DMS53 treated with DMSO at 0.1 percent for 48 hours (cell line): Measurements from ENCODE around the gene HPN.

Experiments used
- DNase-seq: peaks from one replicate; lab custom pipeline; 2025; ENCODE audit not compliant: unreplicated experiment; lab: John Stamatoyannopoulos, UW

The HPN gene

DNA sequence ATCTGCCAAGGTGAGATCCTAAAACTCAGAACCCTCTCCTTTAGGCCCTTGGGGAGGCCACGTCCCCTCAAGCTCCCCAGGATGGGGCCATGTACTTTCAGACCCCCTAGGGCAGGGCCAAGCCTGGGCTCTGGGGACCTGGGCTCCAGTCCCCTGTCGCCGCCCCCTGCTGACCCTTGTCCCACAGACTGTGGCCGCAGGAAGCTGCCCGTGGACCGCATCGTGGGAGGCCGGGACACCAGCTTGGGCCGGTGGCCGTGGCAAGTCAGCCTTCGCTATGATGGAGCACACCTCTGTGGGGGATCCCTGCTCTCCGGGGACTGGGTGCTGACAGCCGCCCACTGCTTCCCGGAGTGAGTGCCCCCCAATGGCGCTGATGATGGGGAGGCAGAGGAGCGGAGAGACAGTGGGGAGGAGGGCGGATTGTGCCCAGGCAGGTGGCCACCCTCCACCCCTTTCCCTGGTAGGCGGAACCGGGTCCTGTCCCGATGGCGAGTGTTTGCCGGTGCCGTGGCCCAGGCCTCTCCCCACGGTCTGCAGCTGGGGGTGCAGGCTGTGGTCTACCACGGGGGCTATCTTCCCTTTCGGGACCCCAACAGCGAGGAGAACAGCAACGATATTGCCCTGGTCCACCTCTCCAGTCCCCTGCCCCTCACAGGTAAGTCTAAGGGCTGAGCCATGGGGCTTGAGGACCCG, 18.8 kb downstream of the HPN start:
- no peak for DNase-seq

DNA sequence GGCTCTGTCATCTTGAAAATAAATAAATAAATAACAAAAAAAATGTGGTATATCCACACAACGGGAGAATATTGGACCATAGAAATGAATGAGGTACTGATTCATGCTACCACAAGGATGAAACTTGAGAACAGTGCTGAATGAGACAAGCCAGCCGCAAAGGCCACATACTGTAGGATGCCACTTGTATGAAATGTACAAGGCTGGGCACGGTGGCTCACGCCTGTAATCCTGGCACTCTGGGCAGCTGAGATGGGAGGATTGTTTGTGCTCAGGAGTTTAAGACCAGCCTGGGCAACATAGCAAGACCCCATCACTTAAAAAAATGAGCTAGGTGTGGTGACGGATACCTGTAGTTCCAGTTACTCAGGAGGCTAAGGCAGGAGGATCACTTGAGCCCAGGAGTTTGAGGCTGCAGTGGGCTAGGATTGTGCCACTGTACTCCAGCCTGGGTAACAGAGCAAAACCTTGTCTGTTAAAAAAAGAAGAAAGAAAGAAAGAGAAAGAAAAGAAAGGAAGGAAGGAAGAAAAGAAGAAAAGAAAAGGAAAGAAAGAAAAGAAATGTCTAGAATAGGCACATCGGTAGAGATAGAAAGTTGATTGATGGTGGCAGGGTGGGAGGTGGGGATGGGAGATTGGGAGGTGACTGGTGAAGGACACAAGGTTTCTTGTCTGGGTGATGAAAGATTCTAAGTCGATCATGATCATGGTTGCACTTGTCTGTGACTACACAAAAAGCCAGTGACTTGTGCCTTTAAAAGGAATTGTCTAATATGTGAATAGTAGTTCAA, 20.3 kb downstream of the HPN start:
- no peak for DNase-seq

DNA sequence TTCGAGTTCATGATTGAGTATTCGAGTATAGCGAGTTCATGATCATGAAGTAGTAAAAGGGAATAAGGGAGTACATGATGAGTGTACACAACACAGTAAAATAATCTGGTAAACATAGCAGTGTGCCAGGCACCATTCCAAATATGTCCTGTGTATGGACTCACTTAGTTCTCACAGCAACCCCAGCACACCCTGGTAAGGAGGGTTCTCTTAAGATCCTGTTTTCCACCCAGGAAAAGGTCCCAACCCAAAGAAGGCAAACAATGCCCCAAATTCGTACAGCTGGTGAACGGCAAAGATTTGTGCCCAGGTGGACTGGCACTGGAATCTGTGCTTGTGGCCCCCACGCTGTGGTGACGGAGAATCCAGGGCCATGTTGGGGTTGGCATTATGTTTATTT, 21.4 kb downstream of the HPN start:
- DNase-seq: no peak

DNA sequence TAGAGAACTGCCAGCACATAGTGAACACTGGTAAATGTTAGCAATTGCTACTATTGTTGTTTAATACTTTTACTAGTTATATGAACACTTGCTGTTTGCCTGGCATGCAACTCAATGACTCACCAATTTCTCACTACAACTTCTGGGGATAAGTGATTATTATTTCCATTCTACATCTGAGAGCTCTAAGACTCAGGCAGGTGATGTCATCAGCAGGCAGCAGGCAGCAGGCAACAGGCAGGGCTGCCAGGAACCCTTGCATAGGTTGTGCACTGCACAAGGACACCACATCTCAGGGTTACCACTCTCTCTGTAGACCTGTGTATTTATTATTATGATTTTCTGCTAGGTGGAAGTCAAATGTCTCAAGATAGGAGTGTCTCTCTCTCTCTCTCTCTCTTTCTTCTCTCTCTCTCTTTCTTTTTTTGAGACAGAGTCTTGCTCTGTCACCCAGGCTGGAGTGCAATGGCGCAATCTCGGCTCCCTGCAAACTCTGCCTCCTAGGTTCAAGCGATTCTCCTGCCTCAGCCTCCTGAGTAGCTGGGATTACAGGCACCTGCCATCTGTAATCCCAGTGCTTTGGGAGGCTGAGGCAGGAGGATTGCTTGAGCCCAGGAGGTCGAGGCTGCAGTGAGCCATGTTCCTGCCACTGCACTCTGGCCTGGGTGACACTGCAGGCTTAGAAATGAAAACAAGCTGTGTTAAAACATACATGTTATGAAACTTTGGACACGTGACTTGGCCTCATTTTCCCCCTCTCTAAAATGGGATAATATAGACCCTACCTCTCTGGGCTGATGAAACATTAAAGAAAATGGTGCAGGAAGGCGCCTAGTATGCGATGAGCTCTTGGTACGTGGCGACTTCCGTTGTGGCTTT, 22.7 kb downstream of the HPN start:
- peak; percentile 27 for DNase-seq

DNA sequence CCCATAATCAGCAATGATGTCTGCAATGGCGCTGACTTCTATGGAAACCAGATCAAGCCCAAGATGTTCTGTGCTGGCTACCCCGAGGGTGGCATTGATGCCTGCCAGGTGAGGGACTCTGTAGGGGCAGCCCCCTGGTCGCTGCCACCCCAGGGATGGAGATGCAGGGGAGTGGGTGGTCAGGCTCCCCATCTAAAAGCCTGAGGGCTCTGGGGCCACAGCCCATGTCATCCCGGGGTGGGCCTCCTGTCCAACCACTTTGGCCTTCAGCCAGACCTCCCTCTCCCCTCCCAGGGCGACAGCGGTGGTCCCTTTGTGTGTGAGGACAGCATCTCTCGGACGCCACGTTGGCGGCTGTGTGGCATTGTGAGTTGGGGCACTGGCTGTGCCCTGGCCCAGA, 24.1 kb downstream of the HPN start:
- no peak for DNase-seq

DNA sequence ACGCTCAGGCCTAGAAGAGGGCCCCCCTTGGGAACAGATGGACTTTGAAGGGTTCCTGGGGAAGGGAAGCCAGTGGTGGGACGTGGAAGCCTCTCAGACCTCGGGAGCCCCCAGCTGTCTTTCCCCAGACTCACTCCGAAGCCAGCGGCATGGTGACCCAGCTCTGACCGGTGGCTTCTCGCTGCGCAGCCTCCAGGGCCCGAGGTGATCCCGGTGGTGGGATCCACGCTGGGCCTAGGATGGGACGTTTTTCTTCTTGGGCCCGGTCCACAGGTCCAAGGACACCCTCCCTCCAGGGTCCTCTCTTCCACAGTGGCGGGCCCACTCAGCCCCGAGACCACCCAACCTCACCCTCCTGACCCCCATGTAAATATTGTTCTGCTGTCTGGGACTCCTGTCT, 24.6 kb downstream of the HPN start:
- no peak for DNase-seq

DNA sequence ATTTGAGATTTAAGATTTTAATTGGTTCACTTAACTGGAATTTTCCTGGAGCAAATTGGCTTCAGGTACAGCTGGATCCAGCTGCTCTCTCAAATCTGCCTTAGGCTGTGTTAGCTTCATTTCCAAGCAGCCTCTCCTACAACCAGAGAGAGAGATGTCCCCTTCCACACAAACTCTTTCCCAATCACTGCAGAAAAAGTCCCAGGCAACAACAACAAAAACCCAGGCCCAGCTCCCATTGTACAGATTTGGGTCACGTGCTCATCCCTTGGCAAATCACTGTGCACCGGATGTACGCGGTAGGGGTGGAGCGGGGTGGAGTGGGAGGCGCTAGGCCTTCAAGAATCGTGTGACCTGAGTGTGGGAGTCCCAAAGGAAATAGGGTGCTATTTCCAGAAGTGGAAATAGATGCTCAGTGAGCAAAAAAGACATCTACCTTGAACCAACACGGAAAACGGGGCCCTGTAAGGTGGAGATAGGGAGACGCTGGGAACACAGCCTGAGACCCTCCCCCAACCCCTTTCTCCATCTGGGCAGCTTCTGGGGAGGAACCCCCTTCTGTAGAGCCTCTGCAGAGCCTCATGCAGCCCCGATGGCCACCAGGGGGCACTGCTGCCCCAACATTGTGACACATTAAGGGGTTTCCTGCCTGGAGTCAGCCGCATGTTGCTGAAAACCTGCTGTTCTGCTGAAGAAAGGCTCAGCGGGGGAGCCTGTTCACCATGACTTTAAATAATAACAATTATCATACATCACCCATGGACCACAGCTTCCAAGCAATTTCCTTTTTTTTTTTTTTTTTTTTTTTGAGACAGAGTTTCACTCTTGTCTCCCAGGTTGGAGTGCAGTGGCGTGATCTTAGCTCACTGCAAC, 25.4 kb downstream of the HPN start:
- peak; percentile 68 for DNase-seq

DNA sequence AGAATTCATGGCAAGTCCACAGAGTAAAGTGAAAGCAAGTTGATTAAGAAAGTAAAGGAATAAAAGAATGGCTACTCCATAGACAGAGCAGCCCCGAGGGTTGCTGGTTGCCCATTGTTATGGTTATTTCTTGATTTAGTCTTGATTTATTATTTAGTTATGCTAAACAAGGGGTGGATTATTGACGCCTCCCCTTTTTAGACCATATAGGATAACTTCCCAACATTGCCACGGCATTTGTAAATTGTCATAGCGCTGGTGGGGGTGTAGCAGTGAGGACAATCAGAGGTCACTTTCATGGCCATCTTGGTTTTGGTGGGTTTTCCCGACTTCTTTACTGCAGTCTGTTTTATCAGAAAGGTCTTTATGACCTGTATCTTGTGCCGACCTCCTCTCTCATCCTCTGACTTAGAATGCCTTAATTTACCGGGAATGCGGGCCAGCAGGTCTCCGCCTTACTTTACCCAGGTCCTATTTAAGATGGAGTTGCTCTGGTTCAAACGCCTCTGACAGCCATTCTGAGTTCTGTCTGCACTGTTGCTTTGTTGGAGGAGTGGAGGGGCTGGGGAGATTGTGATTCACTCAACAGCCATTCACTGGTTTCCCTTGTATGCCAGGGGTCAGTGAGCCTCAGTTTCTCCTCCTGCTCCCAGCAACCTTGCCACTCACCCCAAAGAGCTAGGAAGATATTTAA, 27.6 kb downstream of the HPN start:
- no peak for DNase-seq

DNA sequence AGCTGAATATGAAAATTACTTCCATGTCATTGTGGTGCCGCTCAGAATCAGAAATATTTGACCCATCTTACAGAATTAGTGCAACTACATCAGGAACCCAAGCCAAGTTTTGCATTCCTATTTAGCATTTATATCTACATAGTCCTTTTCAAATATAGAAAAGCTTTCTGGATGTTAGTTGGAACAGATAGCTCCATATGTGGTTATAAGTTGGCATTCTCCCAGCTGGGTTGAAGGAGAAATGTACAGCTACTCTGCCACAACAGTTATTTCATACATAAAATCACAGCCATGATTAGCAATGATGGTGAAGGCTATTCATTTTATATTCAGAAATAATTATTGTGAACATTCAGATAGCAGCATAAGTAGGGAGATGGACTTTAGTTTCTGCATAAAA, 28.2 kb downstream of the HPN start:
- DNase-seq: no peak

DNA sequence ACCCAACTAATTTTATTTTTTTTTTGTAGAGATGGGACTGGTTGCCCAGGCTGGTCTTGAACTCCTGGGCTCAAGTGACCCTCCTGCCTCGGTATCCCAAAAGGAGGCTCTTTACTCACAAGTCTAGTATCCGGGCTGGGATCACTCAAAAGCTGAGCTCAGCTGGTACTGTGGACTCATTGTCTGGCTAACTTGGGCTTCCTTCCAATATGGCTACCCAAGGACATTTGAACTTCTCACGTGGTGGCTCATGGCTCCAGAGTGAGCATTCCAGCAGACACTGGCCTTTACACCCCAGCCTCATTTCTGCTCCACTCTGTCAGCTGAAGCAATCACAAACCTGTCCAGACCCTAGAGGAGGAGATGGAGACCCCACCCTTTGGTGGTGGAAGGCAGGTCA, 28.9 kb downstream of the HPN start:
- DNase-seq: no peak

DNA sequence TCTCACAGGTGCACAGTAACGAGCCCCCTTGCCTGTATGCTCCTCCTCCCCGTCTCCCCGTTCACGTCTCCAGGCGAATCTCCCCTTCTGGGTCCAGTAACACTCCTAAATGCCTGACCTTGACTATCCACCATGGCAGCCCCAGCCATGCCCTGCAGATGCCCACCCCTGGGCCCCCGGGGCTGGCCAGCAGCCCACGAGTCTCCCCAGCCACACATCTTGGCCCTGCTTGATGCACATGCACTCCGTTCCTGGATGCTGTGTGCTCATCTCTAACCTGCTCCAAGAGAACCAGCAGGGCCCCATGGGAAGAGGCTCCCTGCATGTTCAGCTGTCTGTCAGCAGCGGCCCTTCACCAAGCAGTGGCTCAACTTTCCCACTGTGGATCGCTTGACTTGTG, 32.0 kb downstream of the HPN start:
- DNase-seq: no peak

DNA sequence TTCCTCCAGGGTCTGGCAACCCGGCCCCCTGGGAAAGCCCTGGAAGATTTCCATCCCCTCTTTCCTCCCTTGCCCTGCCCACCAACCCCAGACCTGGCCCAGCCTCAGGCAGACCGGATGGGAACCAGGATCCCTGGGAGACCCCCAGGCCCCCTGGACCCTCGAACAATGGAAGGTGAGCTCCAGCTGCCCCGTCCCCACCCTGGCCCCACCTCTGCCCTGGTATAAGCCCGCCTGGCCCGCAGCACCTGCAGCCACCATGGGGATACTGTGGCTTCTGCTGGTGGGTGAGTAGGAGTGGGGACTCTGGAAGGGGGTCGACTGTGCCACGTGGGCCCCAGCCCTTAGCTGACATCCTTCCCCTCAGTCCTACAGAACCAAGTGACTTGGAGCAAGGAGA, 32.4 kb downstream of the HPN start:
- DNase-seq: no peak

DNA sequence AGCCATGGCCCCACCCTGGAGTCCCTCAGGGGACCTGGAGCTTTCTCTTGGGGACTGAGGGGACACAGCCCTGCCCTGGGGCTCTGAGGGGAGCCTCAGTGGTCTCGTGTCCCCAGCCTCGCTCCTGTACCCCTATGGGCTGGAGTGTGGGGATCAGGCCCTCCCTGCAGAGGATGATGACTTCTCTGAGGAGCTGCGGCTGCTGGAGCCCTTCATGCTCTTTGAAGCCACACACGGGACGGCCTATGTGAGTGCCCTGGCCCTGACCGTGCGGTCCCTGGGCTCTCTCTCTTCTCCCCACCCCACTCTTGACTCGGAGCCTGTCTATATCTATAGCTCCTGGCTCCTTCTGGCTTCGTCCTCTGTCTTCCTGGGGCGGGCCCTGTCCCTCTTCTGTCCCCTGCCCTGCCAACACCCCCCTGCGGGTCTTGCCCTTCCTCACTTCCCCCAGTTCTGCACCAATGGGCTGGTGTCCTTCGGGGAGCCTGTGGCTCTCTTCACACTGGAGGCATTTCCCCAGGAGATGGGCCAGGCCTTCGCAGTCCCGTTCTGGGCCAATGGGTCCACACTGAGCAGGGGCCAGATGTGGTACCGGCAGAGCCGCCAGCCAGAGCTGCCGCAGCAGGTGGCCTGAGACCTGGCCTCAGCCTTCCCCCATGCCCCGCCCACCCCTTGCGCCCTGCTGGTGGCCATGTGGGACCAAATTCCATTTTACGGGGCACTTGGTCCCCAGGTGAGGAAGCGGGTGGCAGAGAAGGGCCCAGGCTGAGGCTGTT, 33.1 kb downstream of the HPN start:
- DNase-seq: no peak

DNA sequence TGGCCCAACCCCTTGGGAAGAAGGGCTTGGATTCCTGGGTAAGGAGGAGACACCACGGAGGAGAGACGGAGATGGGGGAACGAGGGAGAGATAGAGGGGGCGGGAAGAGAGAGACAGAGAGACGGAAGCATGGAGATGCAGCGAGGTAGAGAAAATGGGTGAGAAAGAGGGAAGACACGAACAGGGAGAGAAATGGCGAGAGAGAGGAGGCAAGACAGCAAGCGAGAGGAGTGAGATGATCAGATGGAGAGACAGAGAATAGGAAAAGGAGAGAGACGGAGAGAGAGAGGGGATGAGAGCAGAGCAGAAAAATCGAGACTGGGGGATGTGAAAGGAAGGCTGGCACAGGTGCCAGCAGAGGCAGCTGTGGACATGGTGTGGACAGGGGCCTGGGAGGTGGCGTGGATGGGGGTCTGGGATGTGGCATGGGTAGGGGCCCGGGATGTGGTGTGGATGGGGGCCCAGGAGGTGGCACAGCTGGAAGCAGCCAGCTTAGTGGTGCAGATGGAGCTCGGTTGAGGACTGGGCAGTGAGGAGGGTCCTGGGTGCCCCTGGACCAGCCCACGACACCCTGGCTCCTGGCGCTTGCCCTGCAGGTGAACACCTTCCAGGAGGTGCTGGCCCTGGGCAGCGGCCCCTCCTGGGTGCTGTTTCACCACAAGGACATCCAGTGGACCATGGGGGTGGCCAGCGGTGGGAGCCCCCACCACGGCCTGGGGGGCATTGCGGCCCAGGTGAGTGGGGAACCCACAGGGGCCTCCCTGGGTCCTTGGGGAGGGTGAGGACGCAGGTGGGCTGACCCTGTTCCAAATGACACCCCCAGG, 33.9 kb downstream of the HPN start:
- DNase-seq: no peak

DNA sequence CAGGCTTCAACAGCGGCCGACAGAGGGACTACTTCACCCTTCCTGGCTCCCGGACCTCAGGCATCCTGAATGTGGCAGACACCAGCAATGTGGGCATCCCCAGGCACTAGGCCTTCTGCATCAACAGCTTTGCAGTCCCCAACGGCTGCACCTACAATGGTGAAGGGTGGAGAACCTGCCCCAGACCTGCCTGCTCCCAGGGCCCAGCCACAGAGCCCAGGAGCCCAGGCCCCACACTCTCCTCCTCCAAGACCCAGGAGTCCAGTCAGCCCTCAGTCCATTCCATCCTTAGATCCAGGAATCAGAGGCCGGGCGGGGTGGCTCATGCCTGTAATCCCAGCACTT, 34.5 kb downstream of the HPN start:
- DNase-seq: no peak

DNA sequence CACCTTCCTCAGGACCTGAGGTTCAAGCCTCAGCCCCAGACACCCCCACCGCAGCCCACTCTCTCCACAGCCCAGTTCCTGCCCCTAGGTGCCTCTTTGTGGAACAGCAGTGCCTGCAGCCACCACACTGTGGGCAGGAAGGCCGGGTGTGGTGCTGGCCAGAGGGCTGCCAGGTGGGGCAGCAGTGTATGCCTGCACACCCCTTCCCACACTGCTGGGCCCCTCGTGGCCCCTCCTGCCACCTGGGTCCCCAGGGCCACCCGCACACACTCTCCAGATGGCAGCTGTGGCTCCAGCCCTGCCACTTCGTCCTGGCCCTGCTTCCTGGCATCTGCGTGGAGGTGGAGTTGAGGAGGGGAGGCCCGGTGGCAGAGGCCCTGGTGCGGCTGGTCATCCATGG, 35.1 kb downstream of the HPN start:
- DNase-seq: no peak

DNA sequence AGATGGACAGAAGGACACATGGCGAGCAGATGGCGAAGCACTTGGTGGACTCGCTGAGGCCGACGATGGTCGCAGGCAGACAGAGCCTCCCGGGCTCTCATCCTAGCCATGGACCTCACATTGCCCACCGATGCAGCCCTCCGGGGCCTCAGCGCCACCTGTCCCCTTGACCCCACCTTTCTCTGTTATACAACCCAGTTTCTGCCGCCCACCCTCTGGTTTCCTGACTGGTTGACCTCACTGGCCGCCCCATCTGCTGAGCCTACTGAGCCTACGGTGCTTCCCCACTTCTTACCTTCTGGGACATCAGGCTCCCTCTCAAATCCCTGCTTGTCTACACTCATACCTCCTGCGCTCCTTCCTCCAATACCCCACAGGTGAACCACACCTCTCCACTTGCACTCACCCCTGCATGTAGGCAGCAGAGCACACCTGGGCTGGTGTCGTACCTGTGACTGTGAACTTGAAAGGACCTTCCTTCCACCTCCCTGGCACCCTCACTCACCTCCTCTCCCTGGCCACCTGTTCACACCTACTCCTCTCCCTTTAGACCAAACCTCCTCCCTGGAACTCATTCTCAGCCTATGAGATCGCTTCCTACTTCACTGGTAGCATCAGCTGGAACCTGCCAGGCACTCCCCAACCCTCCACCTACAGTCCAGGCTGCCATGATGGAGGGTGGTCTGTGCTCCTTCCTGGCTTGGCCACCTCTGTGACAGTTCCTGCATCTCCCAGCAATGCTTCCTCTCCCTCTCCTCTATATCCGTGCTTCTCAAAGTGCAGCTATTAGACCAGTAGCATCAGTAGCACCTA, 36.1 kb downstream of the HPN start:
- no peak for DNase-seq

DNA sequence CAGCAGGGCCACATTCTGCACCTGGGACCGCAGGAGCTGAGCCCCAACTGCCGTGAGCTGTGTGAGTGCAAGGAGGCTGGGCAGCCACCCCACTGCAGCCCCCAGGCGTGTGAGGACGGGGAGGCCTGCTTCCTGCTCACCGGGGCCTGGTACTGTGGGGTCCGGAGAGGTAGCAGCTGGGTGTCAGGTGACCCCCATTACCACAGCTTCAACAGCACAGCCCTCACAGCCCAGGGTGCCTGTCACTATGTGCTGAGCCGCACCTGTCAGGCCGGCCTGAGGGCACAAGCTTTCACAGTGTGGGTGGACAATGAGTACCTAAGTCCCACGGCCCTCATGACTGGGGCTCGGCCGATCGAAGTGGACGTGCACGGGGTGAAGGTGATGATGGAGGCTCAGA, 38.3 kb downstream of the HPN start:
- DNase-seq: no peak
